CD14-positive monocyte (primary cell): ENCODE results near the gene PBX3. TPM values are rescaled to one million over a fixed set of nuclear protein-coding genes. Genes with fewer than 3 reads are reported as not detected.

Source experiments
- DNase-seq, 3 donors: peaks; one replicate each; pipeline ENCODE4 v3.0.0-alpha.2; 2011 to 2022
- H2AFZ ChIP-seq: 2 replicates; pipeline ENCODE4 v1.6.0; 2012; ENCODE audit warnings: mild to moderate bottlenecking, low read depth, low read length, inconsistent platforms; ENCODE audit not compliant: insufficient read depth, poor library complexity, severe bottlenecking
- H3K27ac ChIP-seq, 2 donors: 1 replicate in 1 of 2; 2 replicates in 1 of 2; pipeline ENCODE4 v1.5.1; 2012 to 2013; ENCODE audit warnings: low read length in 2 of 2, control low read depth in 1 of 2, inconsistent platforms in 1 of 2, low read depth in 1 of 2, mild to moderate bottlenecking in 1 of 2
- H3K27me3 ChIP-seq, 2 donors: one replicate each; pipeline versions ENCODE4 v1.6.0 to v1.6.1; 2011 to 2013; ENCODE audit warnings: low read length in 2 of 2; ENCODE audit not compliant: control insufficient read depth in 2 of 2, insufficient read depth in 2 of 2
- H3K36me3 ChIP-seq, 2 donors: replicated peaks in 1 of 2; 1 replicate in 1 of 2; 2 replicates in 1 of 2; pipeline versions ENCODE4 v1.5.1 to v1.6.1; 2012 to 2013; ENCODE audit warnings: low read length in 2 of 2, control low read depth in 1 of 2, inconsistent platforms in 1 of 2, mild to moderate bottlenecking in 1 of 2; ENCODE audit not compliant: insufficient read depth in 2 of 2, control insufficient read depth in 1 of 2
- H3K4me1 ChIP-seq, 2 donors: 1 replicate in 1 of 2; 2 replicates in 1 of 2; pipeline versions ENCODE4 v1.5.1 to v1.6.1; 2012 to 2013; ENCODE audit warnings: low read length in 2 of 2, control low read depth in 1 of 2, inconsistent platforms in 1 of 2, mild to moderate bottlenecking in 1 of 2, moderate library complexity in 1 of 2; ENCODE audit not compliant: insufficient read depth in 2 of 2, control insufficient read depth in 1 of 2
- H3K4me2 ChIP-seq: replicated peaks from 2 replicates; pipeline ENCODE3; 2012; ENCODE audit warnings: low read length, moderate library complexity, mild to moderate bottlenecking; ENCODE audit not compliant: poor library complexity, severe bottlenecking; ENCODE audit errors: extremely low read depth
- H3K4me3 ChIP-seq, 3 experiments: fragments of 200-600 bp in 1 of 3; sonication (generic) in 1 of 3; replicated peaks in 1 of 3; 1 replicate in 2 of 3; 2 replicates in 1 of 3; pipeline ENCODE4 v1.5.1; 2011 to 2013; ENCODE audit warnings: low read length in 3 of 3, mild to moderate bottlenecking in 3 of 3, control low read depth in 2 of 3, low read depth in 2 of 3, inconsistent platforms in 1 of 3, moderate library complexity in 1 of 3
- H3K79me2 ChIP-seq: 2 replicates; pipeline ENCODE4 v1.6.0; 2012; ENCODE audit warnings: mild to moderate bottlenecking, control low read depth, inconsistent platforms, low read length, moderate library complexity; ENCODE audit not compliant: insufficient read depth
- H3K9ac ChIP-seq: 2 replicates; pipeline ENCODE4 v1.6.0; 2017; ENCODE audit warnings: low read length, mild to moderate bottlenecking; ENCODE audit not compliant: insufficient read depth, poor library complexity, severe bottlenecking
- H3K9me3 ChIP-seq, 2 donors: replicated peaks in 1 of 2; 1 replicate in 1 of 2; 2 replicates in 1 of 2; pipeline versions ENCODE4 v1.5.1 to v1.6.1; 2012 to 2013; ENCODE audit warnings: low read length in 2 of 2, control low read depth in 1 of 2; ENCODE audit not compliant: control insufficient read depth in 1 of 2, insufficient read depth in 1 of 2
- H4K20me1 ChIP-seq: 2 replicates; pipeline ENCODE4 v1.6.0; 2012; ENCODE audit warnings: mild to moderate bottlenecking, low read length, control low read depth, moderate library complexity; ENCODE audit not compliant: insufficient read depth
- H3K27ac Mint-ChIP-seq, 7 donors: one replicate each; pipeline ENCODE4 v1.8.0; 2020; ENCODE audit warnings: mild to moderate bottlenecking in 7 of 7, mixed read lengths in 7 of 7, moderate library complexity in 6 of 7, inconsistent platforms in 2 of 7
- H3K27me3 Mint-ChIP-seq, 3 donors: one replicate each; pipeline ENCODE4 v1.8.0; 2021 to 2022; ENCODE audit warnings: low read depth in 3 of 3, mild to moderate bottlenecking in 3 of 3, mixed read lengths in 3 of 3, moderate library complexity in 3 of 3, inconsistent platforms in 1 of 3
- H3K36me3 Mint-ChIP-seq, 2 donors: one replicate each; pipeline ENCODE4 v1.8.0; 2020; ENCODE audit warnings: mixed read lengths in 2 of 2, inconsistent platforms in 1 of 2, mild to moderate bottlenecking in 1 of 2
- H3K4me1 Mint-ChIP-seq: one replicate; pipeline ENCODE4 v1.8.0; 2020; ENCODE audit warnings: mild to moderate bottlenecking, mixed read lengths
- H3K4me3 Mint-ChIP-seq, 2 donors: one replicate each; pipeline ENCODE4 v1.8.0; 2020; ENCODE audit warnings: mild to moderate bottlenecking in 2 of 2, mixed read lengths in 2 of 2, moderate library complexity in 1 of 2
- H3K9me3 Mint-ChIP-seq, 7 donors: one replicate each; pipeline ENCODE4 v1.8.0; 2020 to 2022; ENCODE audit warnings: mixed read lengths in 7 of 7, mild to moderate bottlenecking in 6 of 7, moderate library complexity in 6 of 7, inconsistent platforms in 2 of 7
- CTCF ChIP-seq: fragments of 200-600 bp; IDR thresholded peaks from one replicate; pipeline ENCODE4 v1.8.0; 2022; ENCODE audit warnings: antibody characterized with exemption, mild to moderate bottlenecking
- WGBS: methylation state at CpG from one replicate; pipeline ENCODE4 v1.1.5; 2013; ENCODE audit warnings: missing lambda C conversion rate; ENCODE audit not compliant: insufficient coverage; 5-methylcytosine and 5-hydroxymethylcytosine counted together
- intact Hi-C, 2 donors: fragments of 100-400 bp; cut with micrococcal nuclease; formaldehyde crosslinking; loops; one replicate each; pipeline versions ENCODE4 v1.15.0 to v1.15.1; 2023
- polyA plus RNA-seq, 3 donors: library from polyadenylated mRNA; depleted of rRNA in 1 of 3; unstranded in 2 of 3; stranded (reverse) in 1 of 3; fragments of 300-500 nt in 2 of 3; fragments of >200 nt in 1 of 3; fragmentation: Illumina TruSeq in 2 of 3; gene quantifications; 1 replicate in 2 of 3; 2 replicates in 1 of 3; pipeline ENCODE4 v1.2.3, GENCODE V29; 2012 to 2021

Gene PBX3
- polyA plus RNA-seq, 3 donors: 6.6 to 22.7 (median 7.1) TPM

- Histone ChIP-seq H3K4me2 (no peak overlapping the region), H3K27ac (no peak overlapping the region), H3K36me3 (peaks cover 0 to 2% of the 10 kb centered on the region in 2 donors), H2AFZ (no peak overlapping the region), H3K27me3 (no peaks in the 10 kb centered on the region), H3K9ac (no peak overlapping the region), H4K20me1 (peaks cover 8% of the 10 kb centered on the region), H3K4me3 (no peak overlapping the region), H3K4me1 (peaks cover 17 to 30% of the 10 kb centered on the region in 2 donors), H3K79me2 (peaks cover 69% of the 10 kb centered on the region), H3K9me3 (no peaks in the 10 kb centered on the region)
- DNase-seq: no peak
- H3K4me1 Mint-ChIP-seq: peaks cover 40% of the 10 kb centered on the region
- H3K27me3 Mint-ChIP-seq: no peaks in the 10 kb centered on the region
- no peak overlapping the region for H3K4me3 Mint-ChIP-seq
- no peaks in the 10 kb centered on the region for H3K9me3 Mint-ChIP-seq
- H3K36me3 Mint-ChIP-seq: peaks cover 16 to 18% of the 10 kb centered on the region in 2 donors
- TF ChIP-seq CTCF: no peak
- H3K27ac Mint-ChIP-seq: no peak overlapping the region
- WGBS: no CpG with 5 or more reads among the region's 2 CpGs
- intact Hi-C loops: no loop called here
Observed at GRCh38 chr9:125754096-125754495, 6.9 kb downstream of the PBX3 start.

DNA sequence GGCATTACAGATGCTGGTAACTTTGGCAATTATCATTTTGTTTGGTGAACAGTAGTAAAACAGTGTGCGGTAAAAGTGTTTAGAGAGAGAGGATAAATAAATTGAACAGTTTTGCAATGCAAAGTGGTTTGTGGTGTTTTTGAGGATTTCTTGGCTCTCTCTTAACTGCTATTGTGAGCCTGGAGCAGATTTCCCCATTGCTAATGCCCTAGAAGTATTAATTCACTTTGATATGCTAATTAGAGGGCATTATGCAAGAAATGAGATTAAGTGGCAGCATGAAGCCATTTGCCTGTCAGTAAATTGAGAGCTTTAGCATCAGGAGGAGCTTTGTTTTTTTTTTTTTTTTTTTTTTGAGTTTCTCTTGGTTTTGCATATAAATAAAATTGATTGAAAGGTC, 8.2 kb downstream of the PBX3 start:
- Mint-ChIP-seq H3K9me3 (no peaks in the 10 kb centered on the region), H3K27me3 (no peaks in the 10 kb centered on the region), H3K4me1 (peaks cover 39% of the 10 kb centered on the region), H3K27ac (no peak overlapping the region), H3K4me3 (no peak overlapping the region), H3K36me3 (peaks cover 11 to 16% of the 10 kb centered on the region in 2 donors)
- no CpG with 5 or more reads among the region's 1 CpG for WGBS
- Histone ChIP-seq H3K4me3 (no peak overlapping the region), H3K27me3 (no peaks in the 10 kb centered on the region), H2AFZ (no peak overlapping the region), H3K4me2 (no peak overlapping the region), H3K4me1 (peaks cover 19 to 29% of the 10 kb centered on the region in 2 donors), H4K20me1 (peaks cover under 1% of the 10 kb centered on the region), H3K36me3 (peaks cover 0 to 2% of the 10 kb centered on the region in 2 donors), H3K27ac (no peak overlapping the region), H3K9me3 (no peaks in the 10 kb centered on the region), H3K79me2 (peaks cover 66% of the 10 kb centered on the region), H3K9ac (no peak overlapping the region)
- intact Hi-C loops: no loop called here
- TF ChIP-seq CTCF: no peak
- DNase-seq: no peak
